ENCODE results near the gene NFIA.

GRCh38 chr1:61313906-61314422, 231.6 kb downstream of the NFIA start:
- TF ChIP-seq USF1 (IDR thresholded peaks at IDR 0.05) (no peak), EP300 (IDR thresholded peaks at IDR 0.05; ENCODE audit: borderline replicate concordance) (no peak)

All from Ishikawa (cell line).